GM10266 (cell line): ENCODE measurements around the gene SYF2.

Experiments used
- DNase-seq: peaks from one replicate; pipeline ENCODE4 v3.0.0; 2012; ENCODE audit errors: extremely low spot score
- CTCF ChIP-seq: IDR thresholded peaks from 2 replicates; pipeline ENCODE4 v1.5.1; 2012; ENCODE audit warnings: mild to moderate bottlenecking, low read depth; ENCODE audit not compliant: control insufficient read depth, insufficient read depth; ENCODE audit errors: missing control alignments

The SYF2 gene

DNA sequence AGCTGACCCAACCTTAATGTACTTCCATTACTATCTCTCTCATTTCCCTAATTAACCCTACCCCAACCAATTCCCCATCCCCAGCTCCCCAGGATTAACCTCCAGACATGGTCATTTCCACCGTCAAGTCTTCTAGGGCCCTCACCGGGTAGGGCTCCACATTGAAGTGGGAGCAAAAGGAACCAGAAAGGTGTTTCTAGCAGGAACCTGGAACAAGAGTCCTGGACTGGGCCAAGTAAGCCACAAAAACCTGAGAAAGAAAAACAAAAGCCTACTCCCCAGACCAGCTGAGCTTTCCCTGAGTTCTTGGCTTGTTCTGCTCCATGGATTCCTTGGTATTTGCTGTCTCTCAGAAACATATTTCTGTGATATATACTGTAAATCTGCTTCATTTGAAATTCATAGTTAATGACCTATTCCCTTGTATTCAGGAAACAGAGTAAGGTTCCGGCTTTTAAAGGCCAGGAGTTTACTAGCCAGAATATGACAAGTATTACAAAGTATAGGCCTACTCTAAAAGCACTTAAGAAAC is 58.4 kb downstream of the SYF2 start:
- TF ChIP-seq CTCF, result no peak
- DNase-seq, result no peak
